C4-2B (cell line): Measurements from ENCODE around the gene TEX101.

Experiments
- CTCF ChIP-seq: fragments of 450-650 bp; conservative IDR thresholded peaks from 2 replicates; pipeline ENCODE4 v1.5.1; 2017; ENCODE audit warnings: mild to moderate bottlenecking
- ZFX ChIP-seq: fragments of 450-650 bp; IDR thresholded peaks from 2 replicates; pipeline ENCODE4 v1.6.1; 2017

- TF ChIP-seq CTCF, result no peak
- TF ChIP-seq ZFX, result no peak
Observed at GRCh38 chr19:43437712-43438111, 23.0 kb downstream of the TEX101 start.
